GM21423 (cell line): ENCODE measurements around the gene LYPD6B.

Source experiments
- ATAC-seq: cut with Tn5 transposase; IDR thresholded peaks from one replicate; pipeline ENCODE4 v1.9.1; 2021; ENCODE audit warnings: mild to moderate bottlenecking, moderate library complexity; ENCODE audit not compliant: unreplicated experiment

LYPD6B gene

DNA sequence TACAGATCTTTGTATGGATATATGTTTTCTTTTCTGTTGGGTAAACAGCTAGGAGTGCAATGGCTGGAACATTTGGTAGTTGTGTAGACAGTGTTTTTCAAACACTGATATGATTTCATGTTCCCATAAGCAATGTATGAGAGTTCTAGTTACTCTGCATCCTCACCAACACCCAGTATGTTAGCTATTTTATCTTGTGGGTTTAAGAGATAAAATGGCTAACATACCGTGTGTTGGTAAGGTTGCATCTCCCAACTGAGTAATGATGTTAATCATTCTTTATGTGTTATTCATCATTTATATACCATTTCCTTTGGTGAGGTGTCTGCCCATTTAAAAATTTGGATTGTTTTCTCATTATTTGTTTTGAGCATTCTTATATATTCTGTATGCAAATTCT is 65.7 kb downstream of the LYPD6B start:
- ATAC-seq, result no peak

- no peak for ATAC-seq
These were observed 73.6 kb downstream of the LYPD6B start for GRCh38 chr2:149112068-149112467.

DNA sequence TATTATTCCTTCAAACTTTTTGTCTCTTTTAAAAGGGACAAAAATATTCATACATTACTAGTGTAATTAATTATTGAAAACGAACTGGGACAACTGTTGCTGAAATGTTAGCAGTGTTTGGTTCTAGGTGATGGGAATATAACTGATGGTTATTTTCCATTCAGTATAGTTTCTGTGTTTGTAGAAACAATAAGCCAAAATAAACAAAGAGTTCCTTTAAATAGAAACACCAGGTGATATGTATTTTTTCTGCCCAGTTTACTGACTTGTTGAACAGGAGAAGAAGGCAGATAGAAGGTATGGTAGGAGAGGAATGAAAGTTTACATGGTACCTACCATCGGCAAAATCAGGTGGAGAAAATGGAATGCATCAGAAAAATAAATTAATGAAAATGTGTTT is 74.2 kb downstream of the LYPD6B start:
- ATAC-seq, result no peak

DNA sequence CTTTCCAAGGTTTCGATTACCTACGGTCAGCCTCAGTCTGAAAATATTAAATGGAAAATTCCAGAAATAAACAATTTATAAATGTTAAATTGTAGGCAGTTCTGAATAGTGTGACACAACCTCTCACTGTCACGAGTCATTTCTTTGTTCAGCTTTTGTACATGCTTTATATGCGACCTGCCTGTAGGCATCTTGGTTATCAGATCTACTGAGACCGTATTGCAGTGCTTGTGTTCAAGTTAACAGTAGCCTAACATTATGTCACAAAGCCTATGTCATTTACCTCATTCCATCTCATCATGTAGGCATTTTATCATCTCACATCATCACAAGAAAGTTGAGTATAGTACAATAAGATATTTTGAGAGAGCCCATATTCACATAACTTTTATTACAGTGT is 77.3 kb downstream of the LYPD6B start:
- ATAC-seq, result no peak

GRCh38 chr2:149119368-149119767 is 80.9 kb downstream of the LYPD6B start:
- ATAC-seq, result no peak

DNA sequence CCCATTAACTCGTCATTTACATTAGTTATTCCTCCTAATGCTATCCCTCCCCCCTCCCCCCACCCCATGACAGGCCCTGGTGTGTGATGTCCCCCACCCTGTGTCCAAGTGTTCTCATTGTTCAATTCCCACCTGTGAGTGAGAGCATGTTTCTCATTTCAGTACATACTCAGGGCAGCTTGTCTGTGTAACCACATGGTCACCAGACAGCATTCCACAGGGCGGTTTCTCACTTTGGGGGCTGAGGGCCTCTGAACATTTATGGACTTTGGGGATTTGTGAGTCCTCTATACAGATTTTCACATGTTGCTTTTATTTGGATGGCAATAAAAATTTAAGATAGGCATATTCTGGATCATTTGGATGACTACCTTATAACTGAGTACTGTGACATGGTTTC is 84.0 kb downstream of the LYPD6B start:
- ATAC-seq, result no peak

DNA sequence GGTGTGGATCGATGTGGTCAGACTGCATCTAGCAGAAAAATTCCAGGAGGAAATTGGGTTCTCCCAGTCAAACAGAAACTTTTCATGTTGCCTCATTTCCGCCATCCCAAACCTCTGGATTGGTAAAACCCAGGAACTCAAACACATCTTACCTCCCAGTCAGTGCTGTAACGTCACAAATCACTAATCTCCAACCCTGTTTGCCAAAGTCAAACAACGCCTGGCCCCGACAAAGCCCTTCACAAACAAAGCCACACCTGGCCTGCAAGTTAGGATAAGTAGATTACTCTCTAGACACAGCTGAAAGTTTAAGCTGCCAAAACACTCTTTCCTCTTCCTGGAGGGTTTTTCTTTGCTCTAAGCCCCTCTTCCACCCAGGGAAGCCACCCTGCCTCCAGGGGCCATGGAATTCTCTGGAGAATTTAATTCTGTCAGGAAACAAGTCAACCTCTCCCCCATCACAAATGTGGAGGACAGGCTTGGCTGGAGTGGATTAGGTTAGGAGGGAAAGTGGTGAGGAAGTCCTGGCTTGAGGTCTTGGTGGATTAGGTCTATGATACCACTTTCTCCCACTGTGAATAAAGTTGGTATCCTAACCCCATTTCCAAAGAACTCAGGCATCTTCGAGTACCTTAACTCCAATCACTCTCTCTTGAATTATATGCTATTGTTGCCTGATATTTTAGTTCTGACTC is 86.7 kb downstream of the LYPD6B start:
- no peak for ATAC-seq

DNA sequence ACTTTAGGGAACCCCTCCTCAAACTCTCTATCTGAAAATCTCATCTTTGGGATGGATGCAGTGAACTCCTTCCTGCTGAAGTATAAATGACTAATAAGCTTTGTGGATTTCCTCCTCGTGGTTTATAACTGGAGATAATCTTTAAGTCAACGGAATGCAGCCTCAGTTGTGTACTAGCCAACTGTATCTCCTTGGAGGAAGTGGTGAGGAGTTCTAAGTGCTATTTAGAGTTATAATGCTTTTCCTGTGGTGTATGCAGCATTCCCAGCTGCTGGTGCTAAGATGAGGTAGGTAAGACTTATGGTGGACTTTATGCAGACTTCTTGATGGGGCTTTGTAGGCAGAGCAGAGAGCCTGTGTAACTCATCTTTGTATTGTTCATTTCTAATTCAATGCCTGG is 90.9 kb downstream of the LYPD6B start:
- no peak for ATAC-seq

DNA sequence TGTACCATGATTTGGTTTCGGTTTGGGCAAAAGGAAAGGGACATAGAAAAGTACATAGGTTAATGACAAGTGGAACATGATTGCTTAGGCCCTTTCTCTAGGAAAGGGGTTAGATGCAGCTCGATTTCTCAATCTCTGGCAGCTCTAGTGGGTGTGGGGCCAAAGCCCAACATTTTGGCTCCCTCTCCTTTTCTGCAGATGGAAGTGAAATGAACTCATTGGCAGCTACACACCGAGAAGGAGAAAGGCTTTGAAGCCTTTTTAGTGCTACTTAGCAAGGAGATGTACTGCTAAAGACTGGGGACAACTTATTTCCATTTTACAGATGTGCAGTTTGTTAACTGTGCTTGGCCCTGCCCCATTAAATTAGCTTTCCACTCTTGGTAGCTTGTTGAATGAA is 93.8 kb downstream of the LYPD6B start:
- ATAC-seq, result no peak

- no peak for ATAC-seq
These were observed 94.4 kb downstream of the LYPD6B start for GRCh38 chr2:149132901-149133300.

GRCh38 chr2:149134335-149134923 is 95.9 kb downstream of the LYPD6B start:
- ATAC-seq, result no peak

- ATAC-seq, result no peak
These were observed 97.6 kb downstream of the LYPD6B start for GRCh38 chr2:149136111-149136510.

GRCh38 chr2:149141046-149141445 is 102.5 kb downstream of the LYPD6B start:
- no peak for ATAC-seq

- ATAC-seq, result no peak
These were observed 105.2 kb downstream of the LYPD6B start for GRCh38 chr2:149143734-149144133.

DNA sequence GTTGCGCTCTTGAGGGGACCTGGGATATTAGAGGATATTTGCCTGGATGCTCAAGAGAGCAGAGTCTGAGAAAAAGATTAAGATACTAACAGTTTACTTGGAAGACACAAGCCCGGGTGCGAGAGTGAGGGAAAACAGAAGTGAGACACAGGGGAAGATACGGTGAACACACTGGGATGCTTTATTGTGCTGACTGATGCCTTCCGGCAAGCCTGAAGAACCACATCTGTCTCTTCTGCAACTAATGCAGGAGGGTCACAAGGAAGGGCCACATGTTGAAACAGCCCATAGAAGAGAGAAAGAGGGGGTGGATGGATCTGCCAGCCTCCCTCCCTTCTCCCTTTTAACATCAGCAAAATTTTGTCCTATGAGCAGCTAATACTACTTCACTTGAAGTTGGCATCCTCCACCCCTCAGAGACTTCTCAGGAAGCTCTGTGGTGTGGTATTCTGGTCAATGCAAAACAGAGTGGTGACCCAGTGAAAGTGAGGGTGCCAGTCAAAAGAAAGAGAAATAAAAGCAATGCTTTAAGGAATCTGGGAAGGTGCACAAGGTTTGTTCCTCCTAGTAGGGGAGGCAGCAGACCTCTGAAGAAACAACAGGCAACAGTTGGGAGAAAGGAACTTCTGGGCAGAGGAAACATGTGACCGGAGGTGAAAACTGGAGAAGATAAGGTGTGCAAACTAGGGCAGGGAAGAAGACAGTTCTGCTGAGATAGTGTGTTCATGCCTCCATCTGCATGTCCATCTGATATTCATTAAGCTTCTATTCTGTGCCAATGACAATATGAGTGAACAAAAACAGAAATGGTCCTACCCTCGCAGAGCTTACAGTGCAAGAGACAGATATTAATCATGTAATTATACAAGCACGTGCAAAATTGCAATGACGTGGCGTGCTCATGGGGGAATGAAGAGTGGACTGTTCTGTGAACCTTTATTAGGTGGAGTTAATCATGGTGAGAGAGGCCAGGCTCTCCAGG is 107.1 kb downstream of the LYPD6B start:
- ATAC-seq, result no peak

DNA sequence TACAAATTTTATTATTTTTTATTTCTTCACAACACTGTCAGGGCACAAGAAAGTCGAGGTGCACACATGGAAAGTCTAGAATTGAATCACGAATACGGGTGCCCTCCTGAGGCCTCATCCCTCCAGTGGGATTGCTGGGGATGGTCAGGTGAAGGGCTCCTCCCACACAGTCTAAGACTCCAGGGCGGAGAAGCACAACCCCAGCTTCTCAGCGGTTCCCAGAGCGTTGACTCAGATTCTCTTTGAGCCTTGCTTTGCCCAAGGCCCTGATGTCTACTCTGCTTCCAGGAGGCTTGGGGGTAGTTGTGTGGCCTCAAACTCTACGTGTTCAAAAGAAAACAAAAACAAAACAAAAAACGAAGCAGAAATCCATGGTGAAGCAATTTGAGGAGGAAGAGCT is 108.4 kb downstream of the LYPD6B start:
- ATAC-seq, result no peak

DNA sequence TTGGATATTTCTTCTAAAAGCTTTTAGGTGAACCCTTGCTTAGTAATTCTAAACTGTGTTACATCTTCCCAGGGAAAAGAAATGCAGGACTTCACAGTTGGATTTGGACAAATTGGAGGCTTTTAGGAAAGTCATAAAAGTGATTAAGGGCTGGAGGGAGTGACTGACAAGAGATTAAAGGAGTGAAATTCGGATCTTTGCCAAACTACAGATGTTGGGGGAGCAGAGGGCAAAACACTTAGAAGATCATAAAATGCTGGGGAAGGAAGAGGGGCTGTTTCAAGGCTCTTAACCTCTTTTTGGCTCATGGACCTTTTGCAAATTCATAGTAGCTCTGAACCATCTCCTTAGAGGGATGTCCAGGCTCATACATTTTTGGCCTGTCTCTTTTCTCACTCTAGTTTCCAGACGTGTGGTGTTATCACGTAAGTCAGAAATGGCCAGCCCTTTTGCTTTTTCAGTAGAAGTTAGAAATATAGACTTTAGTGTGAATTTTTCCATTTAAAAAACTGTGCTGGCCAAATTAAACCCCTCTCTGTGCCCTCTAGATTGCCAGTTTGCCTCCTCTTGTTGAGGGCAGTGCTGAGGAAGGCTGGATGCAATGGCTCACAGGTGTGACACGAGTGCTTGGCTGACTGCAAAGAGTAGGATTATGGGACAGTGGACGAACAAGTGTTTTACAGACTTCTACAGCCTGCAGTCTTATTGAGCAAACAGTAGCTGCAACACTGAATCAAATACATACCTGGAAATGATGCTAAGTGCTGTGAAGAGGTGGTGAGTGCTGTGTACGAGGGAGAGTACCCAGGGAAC is 109.9 kb downstream of the LYPD6B start:
- no peak for ATAC-seq

DNA sequence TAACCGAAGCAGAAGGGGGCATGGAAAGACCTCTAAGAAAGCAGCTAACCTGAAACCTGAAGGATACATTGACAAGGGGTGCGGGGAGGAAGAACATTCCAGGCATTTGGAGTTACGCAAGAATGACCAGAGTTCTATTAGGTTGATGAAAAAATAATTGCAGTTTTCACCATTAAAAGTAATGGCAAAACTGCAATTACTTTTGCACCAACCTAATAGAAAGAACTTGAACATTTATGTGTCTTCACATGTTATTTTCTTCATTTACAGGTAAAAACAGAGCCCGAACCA is 110.5 kb downstream of the LYPD6B start:
- ATAC-seq, result no peak

DNA sequence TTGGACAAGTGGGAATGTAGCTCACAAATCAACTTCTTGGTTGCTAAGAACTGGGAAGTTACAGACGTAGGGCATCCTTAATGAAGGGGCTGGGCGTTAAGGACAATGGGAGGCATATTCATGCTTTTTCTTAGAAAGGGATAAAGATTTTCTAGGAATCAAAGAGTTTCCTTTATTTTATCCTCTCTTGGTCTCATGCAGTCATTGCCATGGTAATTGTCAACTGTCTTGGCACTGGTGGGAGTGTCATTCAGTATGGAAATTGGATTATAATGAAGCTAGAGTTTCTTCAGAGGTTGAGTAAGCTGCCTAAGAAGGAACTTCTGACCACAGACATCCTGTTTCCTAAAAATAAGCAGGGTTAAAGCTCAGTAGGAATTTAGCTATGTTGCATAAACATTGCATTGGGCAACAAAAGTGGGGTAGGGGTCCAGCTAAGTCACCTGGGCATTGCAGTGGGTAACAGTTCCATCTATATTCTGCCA is 114.0 kb downstream of the LYPD6B start:
- no peak for ATAC-seq

DNA sequence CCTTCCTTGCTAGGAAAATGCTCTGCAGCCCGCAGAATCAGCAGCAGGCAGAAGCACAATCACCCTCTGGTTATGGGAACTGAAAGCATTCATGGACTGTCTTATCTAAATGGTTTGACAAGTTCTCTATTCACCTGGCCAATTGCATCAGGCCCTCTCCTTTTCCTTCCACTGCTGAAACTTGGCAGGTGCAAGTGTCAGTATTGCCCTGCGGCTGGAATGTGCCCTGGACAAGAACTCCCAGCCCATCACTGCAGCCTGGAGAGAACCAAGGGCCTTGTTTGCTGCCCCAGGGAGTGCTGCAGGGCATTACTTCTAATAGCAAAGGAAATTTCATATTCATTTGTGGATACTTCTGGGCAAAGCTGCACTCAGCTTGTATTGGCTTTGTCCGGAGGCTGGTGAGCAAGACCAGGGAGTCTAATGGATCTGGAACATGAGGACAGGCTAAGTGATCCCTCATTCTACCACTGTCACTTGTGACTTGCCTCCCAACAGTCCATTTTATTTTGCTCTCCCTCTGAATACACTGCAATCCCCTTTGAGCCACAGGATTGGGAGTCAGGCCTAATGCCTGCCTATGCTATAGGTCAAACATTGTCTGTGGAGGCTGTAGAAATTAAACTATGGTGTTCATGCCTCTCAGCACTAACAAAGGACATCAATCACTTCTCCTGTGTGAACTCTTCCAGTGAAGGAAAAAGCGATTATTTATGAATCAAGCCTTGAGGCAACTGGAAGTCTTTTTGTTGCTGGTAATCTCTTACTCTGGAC is 116.9 kb downstream of the LYPD6B start:
- ATAC-seq, result no peak
